Measurements from ENCODE around the gene AGMO.

The AGMO gene

GRCh38 chr7:15561835-15562234, at the start of gene AGMO:
AGMO (minus strand) TSS chr7:15562015.
- Mint-ChIP-seq H3K36me3 (no peaks in the 10 kb centered on the region), H3K9me3 (no peaks in the 10 kb centered on the region), H3K4me3 (no peak within 1 kb of the TSS), H3K4me1 (no peaks in the 10 kb centered on the region), H3K27me3 (no peaks in the 10 kb centered on the region), H3K27ac (no peak within 1 kb of the TSS)
- ATAC-seq (ENCODE audit: low read depth) (no peak), DNase-seq (ENCODE audit: low spot score in 2 of 2) (no peak)

DNA sequence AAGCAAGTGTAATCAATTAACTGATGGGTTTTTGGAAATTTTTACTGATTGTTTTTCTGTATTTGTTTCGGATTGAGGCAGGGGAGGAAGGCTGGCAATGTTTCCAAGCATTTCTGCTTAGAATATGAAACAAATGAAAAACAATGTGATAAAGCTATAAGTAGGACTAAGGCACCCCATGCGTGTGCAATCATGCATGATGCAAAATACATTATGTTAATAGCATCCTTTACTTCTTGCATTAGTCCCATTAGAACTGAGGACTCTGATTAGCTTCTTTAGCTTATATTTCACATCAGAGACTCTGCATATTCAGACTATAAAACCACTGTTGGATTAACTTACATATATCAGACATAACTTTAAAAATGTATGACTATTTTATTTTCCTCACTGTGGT, 48.7 kb upstream of the AGMO start:
- Mint-ChIP-seq H3K9me3 (no peaks in the 10 kb centered on the region), H3K4me1 (no peaks in the 10 kb centered on the region), H3K4me3 (no peak overlapping the region), H3K36me3 (no peaks in the 10 kb centered on the region), H3K27me3 (no peaks in the 10 kb centered on the region), H3K27ac (no peak overlapping the region)
- no peak for ATAC-seq (ENCODE audit: low read depth)
- DNase-seq (ENCODE audit: low spot score in 2 of 2) = no peak

- no peak overlapping the region for H3K4me3 Mint-ChIP-seq
- no peaks in the 10 kb centered on the region for H3K4me1 Mint-ChIP-seq
- ATAC-seq (ENCODE audit: low read depth) (no peak), DNase-seq (ENCODE audit: low spot score in 2 of 2) (no peak)
- no peaks in the 10 kb centered on the region for H3K36me3 Mint-ChIP-seq
- no peaks in the 10 kb centered on the region for H3K27me3 Mint-ChIP-seq
- no peaks in the 10 kb centered on the region for H3K9me3 Mint-ChIP-seq
- H3K27ac Mint-ChIP-seq = no peak overlapping the region
Observed at GRCh38 chr7:15609287-15609686, 47.5 kb upstream of the AGMO start.

- Mint-ChIP-seq H3K4me1 (no peaks in the 10 kb centered on the region), H3K9me3 (peaks cover 1% of the 10 kb centered on the region), H3K4me3 (no peak overlapping the region), H3K27ac (no peak overlapping the region), H3K27me3 (no peaks in the 10 kb centered on the region), H3K36me3 (no peaks in the 10 kb centered on the region)
- no peak for DNase-seq (ENCODE audit: low spot score in 2 of 2)
- no peak for ATAC-seq (ENCODE audit: low read depth)
Observed at GRCh38 chr7:15607529-15608210, 45.9 kb upstream of the AGMO start.

DNA sequence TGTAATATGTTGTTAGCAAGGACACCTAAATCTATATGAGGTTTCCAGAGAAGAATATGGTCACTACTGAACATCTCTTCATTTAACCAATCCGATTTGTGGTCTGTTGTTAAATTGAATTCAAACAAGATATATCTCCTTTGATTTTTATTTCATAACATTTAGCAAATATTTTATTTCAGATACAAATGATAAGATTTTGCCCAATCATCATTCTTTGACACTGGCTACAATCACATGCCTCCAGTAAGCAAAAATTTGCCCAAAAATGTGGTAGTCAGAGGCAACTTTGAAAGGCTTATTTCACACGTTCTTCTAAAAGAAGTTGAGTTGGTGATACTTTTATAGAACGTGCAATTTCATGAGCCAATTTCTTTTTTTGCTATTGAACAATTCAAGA, 44.7 kb upstream of the AGMO start:
- DNase-seq (ENCODE audit: low spot score in 2 of 2) = no peak
- Mint-ChIP-seq H3K9me3 (peaks cover 1% of the 10 kb centered on the region), H3K36me3 (no peaks in the 10 kb centered on the region), H3K4me3 (no peak overlapping the region), H3K27me3 (no peaks in the 10 kb centered on the region), H3K4me1 (no peaks in the 10 kb centered on the region), H3K27ac (no peak overlapping the region)
- no peak for ATAC-seq (ENCODE audit: low read depth)

DNA sequence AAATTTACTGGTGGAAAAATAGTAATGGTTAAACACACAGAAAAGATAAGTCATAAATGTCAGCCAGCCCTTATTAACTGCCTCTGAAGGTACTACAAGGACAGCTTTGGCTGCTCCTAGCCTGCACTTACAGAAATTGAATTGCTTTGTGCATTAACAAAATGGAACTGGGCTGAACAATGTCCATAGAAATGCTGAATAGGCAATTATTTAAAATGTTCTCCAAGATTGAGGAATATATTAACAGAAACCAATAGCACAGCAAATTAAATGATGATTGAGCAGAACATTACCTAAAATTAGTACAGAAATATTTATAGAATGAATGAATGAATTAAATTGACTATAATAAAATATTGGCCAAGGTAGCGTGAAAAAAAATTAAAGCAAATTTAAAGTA, 42.4 kb upstream of the AGMO start:
- H3K27ac Mint-ChIP-seq = no peak overlapping the region
- DNase-seq (ENCODE audit: low spot score in 2 of 2) = no peak
- H3K27me3 Mint-ChIP-seq = no peaks in the 10 kb centered on the region
- H3K9me3 Mint-ChIP-seq = peaks cover 1% of the 10 kb centered on the region
- no peak for ATAC-seq (ENCODE audit: low read depth)
- no peaks in the 10 kb centered on the region for H3K36me3 Mint-ChIP-seq
- H3K4me3 Mint-ChIP-seq = no peak overlapping the region
- no peaks in the 10 kb centered on the region for H3K4me1 Mint-ChIP-seq

DNA sequence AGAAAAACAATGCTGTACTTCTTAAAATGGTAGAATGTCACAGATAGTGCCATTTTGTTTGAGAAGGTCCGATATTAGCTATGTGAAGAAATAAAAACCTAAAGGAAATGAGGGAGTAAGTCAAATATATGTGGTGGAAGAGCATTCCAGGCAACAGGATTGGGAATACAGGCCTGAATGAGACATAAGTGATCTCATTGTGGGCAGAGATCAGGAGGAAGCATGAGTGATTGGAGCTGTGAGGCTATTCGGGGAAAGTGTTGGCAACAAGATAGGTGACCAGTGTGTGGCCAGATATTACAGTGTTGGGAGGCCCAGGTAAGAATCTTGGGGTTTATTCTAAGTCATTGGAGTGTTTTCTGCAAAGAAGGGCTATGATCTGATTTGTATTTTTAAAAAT, 41.3 kb upstream of the AGMO start:
- ATAC-seq (ENCODE audit: low read depth) (no peak), DNase-seq (ENCODE audit: low spot score in 2 of 2) (no peak)
- Mint-ChIP-seq H3K27ac (no peak overlapping the region), H3K4me3 (no peak overlapping the region), H3K27me3 (no peaks in the 10 kb centered on the region), H3K4me1 (no peaks in the 10 kb centered on the region), H3K36me3 (no peaks in the 10 kb centered on the region), H3K9me3 (peaks cover 1% of the 10 kb centered on the region)

- Mint-ChIP-seq H3K36me3 (no peaks in the 10 kb centered on the region), H3K9me3 (peaks cover 1% of the 10 kb centered on the region), H3K27ac (no peak overlapping the region), H3K4me3 (no peak overlapping the region), H3K27me3 (no peaks in the 10 kb centered on the region), H3K4me1 (no peaks in the 10 kb centered on the region)
- ATAC-seq (ENCODE audit: low read depth) (no peak), DNase-seq (ENCODE audit: low spot score in 2 of 2) (no peak)
Observed at GRCh38 chr7:15602236-15602635, 40.4 kb upstream of the AGMO start.

DNA sequence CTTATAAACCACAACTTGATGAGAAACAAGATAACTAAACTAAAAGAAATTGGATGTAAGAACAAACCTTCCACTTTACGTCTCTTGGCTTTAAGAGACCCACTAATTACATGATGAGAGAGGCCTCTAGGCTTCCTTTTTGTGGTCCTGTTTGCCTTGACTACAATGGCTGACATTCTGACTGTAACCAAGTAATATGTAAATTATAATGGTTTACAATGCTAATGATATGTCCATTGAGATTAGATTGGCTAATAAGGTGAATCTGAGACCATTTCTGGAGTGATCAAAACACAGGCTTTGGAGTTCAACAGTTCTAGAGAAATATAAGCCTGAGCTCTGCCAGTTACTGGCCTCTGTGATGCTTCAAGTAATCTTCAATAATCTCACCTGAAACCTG, 39.4 kb upstream of the AGMO start:
- no peak overlapping the region for H3K4me3 Mint-ChIP-seq
- H3K27me3 Mint-ChIP-seq = no peaks in the 10 kb centered on the region
- H3K27ac Mint-ChIP-seq = no peak overlapping the region
- H3K36me3 Mint-ChIP-seq = no peaks in the 10 kb centered on the region
- ATAC-seq (ENCODE audit: low read depth) (no peak), DNase-seq (ENCODE audit: low spot score in 2 of 2) (no peak)
- peaks cover 1% of the 10 kb centered on the region for H3K9me3 Mint-ChIP-seq
- H3K4me1 Mint-ChIP-seq = no peaks in the 10 kb centered on the region

DNA sequence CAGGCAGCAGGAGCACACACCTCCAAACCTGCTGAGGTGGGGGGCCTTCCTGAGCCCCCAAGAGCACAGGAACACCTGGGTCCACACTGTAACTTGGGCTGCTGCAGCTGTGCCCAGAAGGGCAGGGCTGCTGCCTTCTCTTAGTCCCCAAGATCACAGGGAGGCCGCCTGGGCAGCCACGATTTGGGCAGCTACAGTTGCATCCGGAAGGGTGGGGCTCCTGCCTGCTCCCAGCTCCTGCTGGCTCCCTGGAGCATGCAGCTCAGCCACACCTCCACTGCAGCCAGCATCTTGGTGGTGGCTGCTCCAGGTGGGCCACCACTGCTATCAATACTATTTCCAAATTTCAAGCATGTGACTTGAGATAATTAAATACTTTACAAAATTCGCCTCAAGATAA, 38.5 kb upstream of the AGMO start:
- Mint-ChIP-seq H3K4me1 (no peaks in the 10 kb centered on the region), H3K36me3 (no peaks in the 10 kb centered on the region), H3K27ac (no peak overlapping the region), H3K4me3 (no peak overlapping the region), H3K9me3 (peaks cover 1% of the 10 kb centered on the region), H3K27me3 (no peaks in the 10 kb centered on the region)
- DNase-seq (ENCODE audit: low spot score in 2 of 2) (no peak), ATAC-seq (ENCODE audit: low read depth) (no peak)

DNA sequence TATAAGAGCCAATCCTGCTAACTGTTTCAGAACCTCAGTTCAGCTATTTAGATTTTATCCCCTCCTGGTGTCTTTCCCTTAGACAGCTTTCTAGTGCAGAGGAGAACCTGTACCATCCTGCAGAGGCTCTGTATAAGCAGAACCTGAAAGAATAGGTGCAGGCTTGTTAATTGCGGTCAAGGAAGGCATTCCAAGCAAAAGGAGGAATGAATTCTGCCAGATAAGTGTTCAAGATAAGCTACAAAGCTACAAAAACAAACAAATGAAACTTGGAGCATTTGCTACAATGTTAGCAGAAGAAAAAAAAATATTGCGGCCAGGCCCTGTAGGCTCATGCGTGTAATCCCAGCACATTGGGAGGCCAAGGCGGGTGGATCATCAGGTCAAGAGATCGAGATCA, 32.6 kb upstream of the AGMO start:
- no peak for DNase-seq (ENCODE audit: low spot score in 2 of 2)
- Mint-ChIP-seq H3K9me3 (peaks cover 9% of the 10 kb centered on the region), H3K36me3 (no peaks in the 10 kb centered on the region), H3K4me3 (no peak overlapping the region), H3K4me1 (no peaks in the 10 kb centered on the region), H3K27me3 (no peaks in the 10 kb centered on the region), H3K27ac (no peak overlapping the region)
- ATAC-seq (ENCODE audit: low read depth) = no peak

DNA sequence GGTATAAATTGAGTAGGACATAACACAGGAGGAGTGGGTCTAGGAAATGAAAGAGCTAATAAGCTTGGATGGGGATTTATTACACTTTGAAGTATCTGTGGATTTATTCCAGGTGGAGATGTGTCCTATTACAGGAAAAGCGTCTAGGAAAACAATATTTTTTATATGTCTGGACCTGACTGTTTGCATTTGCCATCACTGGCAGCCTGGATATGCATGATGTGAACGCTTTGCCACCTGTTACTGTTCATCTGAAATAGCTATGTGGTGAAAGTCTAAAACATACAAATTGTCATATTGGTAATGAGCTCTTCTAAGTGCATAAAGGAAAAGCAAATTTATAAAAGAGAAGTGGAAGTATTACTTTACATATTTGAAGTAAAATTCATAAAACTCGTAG, 31.6 kb upstream of the AGMO start:
- Mint-ChIP-seq H3K27ac (no peak overlapping the region), H3K9me3 (peaks cover 9% of the 10 kb centered on the region), H3K4me3 (no peak overlapping the region), H3K4me1 (no peaks in the 10 kb centered on the region), H3K36me3 (no peaks in the 10 kb centered on the region), H3K27me3 (no peaks in the 10 kb centered on the region)
- ATAC-seq (ENCODE audit: low read depth) = no peak
- DNase-seq (ENCODE audit: low spot score in 2 of 2) = no peak

- no peak for DNase-seq (ENCODE audit: low spot score in 2 of 2)
- H3K27me3 Mint-ChIP-seq = no peaks in the 10 kb centered on the region
- H3K4me3 Mint-ChIP-seq = no peak overlapping the region
- no peaks in the 10 kb centered on the region for H3K4me1 Mint-ChIP-seq
- H3K9me3 Mint-ChIP-seq = peaks cover 6% of the 10 kb centered on the region
- no peak overlapping the region for H3K27ac Mint-ChIP-seq
- no peaks in the 10 kb centered on the region for H3K36me3 Mint-ChIP-seq
- ATAC-seq (ENCODE audit: low read depth) = no peak
Observed at GRCh38 chr7:15586266-15586665, 24.5 kb upstream of the AGMO start.

DNA sequence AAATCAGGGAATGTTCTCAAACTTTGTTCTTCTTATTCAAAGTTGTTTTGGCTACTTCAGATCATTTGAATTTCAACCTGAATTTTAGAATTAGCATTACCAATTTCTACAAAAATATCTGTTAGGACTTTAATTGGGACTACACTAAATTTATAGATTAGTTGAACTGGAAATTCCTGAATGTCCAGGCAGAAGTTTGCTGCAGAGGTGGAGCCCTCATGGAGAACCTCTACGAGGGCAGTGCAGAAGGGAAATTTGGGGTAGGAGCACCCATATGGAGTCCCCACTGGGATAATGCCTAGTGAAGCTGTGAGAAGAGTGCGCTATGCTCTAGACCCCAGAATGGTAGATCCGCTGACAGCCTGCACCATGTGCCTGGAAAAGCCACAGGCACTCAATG, 22.8 kb upstream of the AGMO start:
- Mint-ChIP-seq H3K4me1 (no peaks in the 10 kb centered on the region), H3K27ac (no peak overlapping the region), H3K36me3 (no peaks in the 10 kb centered on the region), H3K9me3 (peaks cover 3% of the 10 kb centered on the region), H3K27me3 (no peaks in the 10 kb centered on the region), H3K4me3 (no peak overlapping the region)
- no peak for DNase-seq (ENCODE audit: low spot score in 2 of 2)
- ATAC-seq (ENCODE audit: low read depth) = no peak

DNA sequence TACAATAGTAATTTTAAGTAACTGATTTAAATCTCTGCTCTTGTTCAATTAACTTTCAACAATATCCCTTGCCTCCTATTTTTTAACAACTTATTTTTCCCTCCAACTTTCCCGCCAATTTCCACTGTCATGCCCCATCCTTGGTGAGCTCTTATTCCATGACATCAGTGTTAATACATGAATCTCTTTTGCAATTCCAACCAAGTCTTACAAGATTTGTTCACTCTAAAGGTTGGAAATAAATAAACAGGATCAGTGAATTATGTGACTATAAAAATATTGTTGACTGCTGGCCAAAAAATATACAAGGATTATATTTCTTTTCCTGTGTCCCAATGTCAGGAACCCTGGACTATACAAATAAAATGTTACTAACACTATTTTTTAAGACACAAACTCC, 21.0 kb upstream of the AGMO start:
- Mint-ChIP-seq H3K4me3 (no peak overlapping the region), H3K27me3 (no peaks in the 10 kb centered on the region), H3K36me3 (no peaks in the 10 kb centered on the region), H3K27ac (no peak overlapping the region), H3K9me3 (peaks cover 3% of the 10 kb centered on the region), H3K4me1 (no peaks in the 10 kb centered on the region)
- DNase-seq (ENCODE audit: low spot score in 2 of 2) (no peak), ATAC-seq (ENCODE audit: low read depth) (no peak)

All from memory B cell (primary cell).